ENCODE measurements around the gene CDCA7L. TPM values are rescaled to one million over a fixed set of nuclear protein-coding genes. Genes with fewer than 3 reads are reported as not detected.
A peak's percentile ranks its signal among the peaks of the same experiment; 100 is the strongest.

CDCA7L gene
- polyA plus RNA-seq, 1 of the 3 experiments (the other 2 are of a cell fraction): 18.4 TPM

DNA sequence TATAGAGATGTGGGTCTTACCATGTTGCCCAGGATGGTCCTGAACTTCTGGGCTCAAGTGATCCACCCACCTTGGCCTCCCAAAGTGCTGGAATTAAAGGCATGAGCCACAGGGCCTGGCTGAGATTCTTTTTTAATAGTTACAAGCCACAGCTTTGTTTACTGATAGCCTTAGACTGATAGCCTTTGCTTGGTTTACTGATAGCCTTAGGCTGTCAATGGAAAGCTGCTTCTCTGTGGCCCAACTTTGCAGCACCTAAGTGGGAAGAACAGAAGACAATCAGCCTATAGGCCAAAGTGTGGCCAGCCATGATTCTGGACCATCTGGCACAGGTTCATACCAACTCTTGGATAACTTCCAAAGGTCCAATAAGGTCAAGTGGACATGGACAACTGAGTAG is 24.1 kb upstream of the CDCA7L start:
- Histone ChIP-seq H2AFZ (ENCODE audit: low read depth) (no peak overlapping the region), H3K4me3 (ENCODE audit: low read depth in 2 of 2, low read length in 1 of 2) (no peak overlapping the region), H3K36me3 (replicated peaks in 1 of 2; ENCODE audit: control insufficient read depth in 1 of 2, insufficient read depth in 2 of 2, low read length in 1 of 2) (no peaks in the 10 kb centered on the region), H3K27ac (ENCODE audit: low read depth in 2 of 2, low read length in 1 of 2) (no peak overlapping the region), H3K79me2 (ENCODE audit: insufficient read depth) (no peaks in the 10 kb centered on the region), H3K4me2 (no peak overlapping the region), H3K9me3 (no peaks in the 10 kb centered on the region), H3K9me2 (no peaks in the 10 kb centered on the region), H3F3A (replicated peaks; ENCODE audit: insufficient read depth) (no peaks in the 10 kb centered on the region), H4K20me1 (ENCODE audit: insufficient read depth) (no peaks in the 10 kb centered on the region), H3K27me3 (ENCODE audit: insufficient read depth) (peaks cover 10% of the 10 kb centered on the region; the same call in 1 of the 2 replicates), H3K9ac (no peak overlapping the region), H3K4me1 (ENCODE audit: control insufficient read depth in 1 of 2, insufficient read depth in 2 of 2, low read depth in 1 of 2, low read length in 1 of 2) (no peaks in the 10 kb centered on the region)
- DNase-seq: no peak
- ChIA-PET CTCF (interaction anchor here (0.9 to 1.0 kb wide), 2 partner anchors 12 to 31 kb away, joined by 3 read pairs; no protein-coding TSS in a partner anchor), POLR2A (no interaction called here)
- TF ChIP-seq TCF12 (IDR thresholded peaks at IDR 0.05): no peak
- no peak for TF ChIP-seq RAD21 (IDR thresholded peaks at IDR 0.05; ENCODE audit: low read length)
- no peak for TF ChIP-seq TEAD4 (IDR thresholded peaks at IDR 0.05; ENCODE audit: borderline replicate concordance, insufficient read depth)
- TF ChIP-seq GATA2 (CRISPR knock-in tag; IDR thresholded peaks at IDR 0.05): no peak
- TF ChIP-seq MXI1 (IDR thresholded peaks at IDR 0.05; ENCODE audit: low read depth, low read length): no peak
- TF ChIP-seq RFX5 (IDR thresholded peaks at IDR 0.05; ENCODE audit: low read length): no peak
- no peak for TF ChIP-seq FOXM1 (IDR thresholded peaks at IDR 0.05; ENCODE audit: low read depth)
- no peak for TF ChIP-seq FOSL2 (IDR thresholded peaks at IDR 0.05; ENCODE audit: borderline replicate concordance, low read depth)
- no peak for TF ChIP-seq TAF1 (IDR thresholded peaks at IDR 0.05; ENCODE audit: borderline replicate concordance, low read depth, low read length)
- TF ChIP-seq EP300 (IDR thresholded peaks at IDR 0.05; ENCODE audit: borderline replicate concordance in 1 of 2, low read depth in 1 of 2, low read length in 1 of 2): no peak
- TF ChIP-seq CTCF (IDR thresholded peaks at IDR 0.05): no peak
- no peak for TF ChIP-seq CHD2 (IDR thresholded peaks at IDR 0.05; ENCODE audit: low read length, partially characterized antibody)
- TF ChIP-seq EZH2phosphoT487 (IDR thresholded peaks at IDR 0.05; ENCODE audit: borderline replicate concordance, low read depth): no peak
- TF ChIP-seq RCOR1 (IDR thresholded peaks at IDR 0.05; ENCODE audit: low read length): no peak

DNA sequence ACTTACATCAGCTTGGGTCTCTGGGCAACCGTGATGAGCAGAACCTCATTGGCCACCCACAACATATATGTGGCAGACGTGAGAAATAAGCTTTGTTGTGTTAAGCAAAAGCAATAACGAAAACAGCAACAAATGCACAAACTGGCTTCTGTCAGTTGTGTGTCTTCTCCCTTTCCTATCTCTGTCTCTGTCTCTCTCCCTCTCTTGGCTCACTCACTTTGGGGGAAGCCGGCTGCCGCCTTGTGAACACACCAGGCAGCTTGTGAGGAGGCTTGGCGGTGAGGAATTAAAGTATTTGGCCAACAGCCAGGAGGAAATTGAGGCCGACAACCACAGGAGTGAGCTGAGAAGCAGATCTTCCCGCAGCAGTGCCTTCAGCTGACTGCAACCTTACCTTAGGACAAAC is 21.9 kb upstream of the CDCA7L start:
- no peak for DNase-seq
- Histone ChIP-seq H3K4me3 (ENCODE audit: low read depth in 2 of 2, low read length in 1 of 2) (no peak overlapping the region), H3K9ac (no peak overlapping the region), H3K4me2 (no peak overlapping the region), H3K27me3 (ENCODE audit: insufficient read depth) (no peaks in the 10 kb centered on the region), H2AFZ (ENCODE audit: low read depth) (peak overlapping the region; percentile 5; the same call in 1 of the 2 replicates), H3K9me2 (no peaks in the 10 kb centered on the region), H4K20me1 (ENCODE audit: insufficient read depth) (no peaks in the 10 kb centered on the region), H3K4me1 (ENCODE audit: control insufficient read depth in 1 of 2, insufficient read depth in 2 of 2, low read depth in 1 of 2, low read length in 1 of 2) (no peaks in the 10 kb centered on the region), H3F3A (replicated peaks; ENCODE audit: insufficient read depth) (no peaks in the 10 kb centered on the region), H3K36me3 (replicated peaks in 1 of 2; ENCODE audit: control insufficient read depth in 1 of 2, insufficient read depth in 2 of 2, low read length in 1 of 2) (no peaks in the 10 kb centered on the region), H3K79me2 (ENCODE audit: insufficient read depth) (no peaks in the 10 kb centered on the region), H3K27ac (ENCODE audit: low read depth in 2 of 2, low read length in 1 of 2) (no peak overlapping the region), H3K9me3 (no peaks in the 10 kb centered on the region)
- 50% methylated on average over 8 of the region's 8 CpGs for WGBS (ENCODE audit: low lambda C conversion rate)
- CTCF ChIA-PET: no interaction called here
- TF ChIP-seq FOSL2 (IDR thresholded peaks at IDR 0.05; ENCODE audit: borderline replicate concordance, low read depth): no peak
- POLR2A ChIA-PET: no interaction called here
